GM12878 (cell line): Measurements from ENCODE around the gene CYP3A4. TPM values are rescaled to one million over a fixed set of nuclear protein-coding genes. Genes with fewer than 3 reads are reported as not detected.

Source experiments
- polyA plus RNA-seq, 11 experiments: library from polyadenylated mRNA; depleted of rRNA in 4 of 11; unstranded in 6 of 11; stranded (reverse) in 5 of 11; fragments of >200 nt; fragmentation: Nextera tagmentation in 4 of 11; fragmentation: Illumina TruSeq in 1 of 11; extraction: Ambion mirVana in 4 of 11; extraction: Trizol in 1 of 11; gene quantifications; 1 replicate in 1 of 11; 2 replicates in 10 of 11; pipeline versions ENCODE4 v1.2.1 to v1.2.3, GENCODE V29; 2011 to 2016; ENCODE audit warnings: inconsistent platforms in 2 of 11, missing spikeins in 2 of 11, low read depth in 1 of 11
- small RNA-seq: library from RNA; depleted of rRNA; stranded (forward); fragments of <200 nt; gene quantifications from one replicate; pipeline ENCODE3, GENCODE V24; 2014
- total RNA-seq, 4 experiments: library from RNA; depleted of rRNA in 3 of 4; stranded (reverse); fragments of >200 nt in 3 of 4; fragmentation: Illumina TruSeq in 1 of 4; extraction: Trizol in 1 of 4; gene quantifications; 2 replicates each; pipeline versions ENCODE4 v1.2.1 to v1.2.3, GENCODE V29; 2013 to 2021

CYP3A4 gene
- total and polyA plus RNA-seq, 10 of the 15 experiments (the other 5 are each of a cell fraction or from before 2014, with no cell fraction given) = 0.02 to 0.21 (median 0.04) TPM; not detected in 7

Small RNA genes lying within 50 kb of the gene (small RNA-seq; reads per million reads assigned to genes)
- not detected for gene CYP3A137P

Other genes starting within 250 kb of the CYP3A4 start
Only the 7 nearest of the 12 such genes appear.
- gene ZSCAN25, start 167.2 kb downstream of the CYP3A4 start, total RNA-seq (2014; rRNA removed) = 11.1 and 11.4 TPM in 2 replicates
- 8.0 and 8.3 TPM in 2 replicates for gene ZSCAN25, start 167.2 kb downstream of the CYP3A4 start, total RNA-seq (2014; rRNA removed; fragmentation: Illumina TruSeq; extraction: Trizol)
- 11.4 and 14.5 TPM in 2 replicates for gene ZSCAN25, start 167.2 kb downstream of the CYP3A4 start, total RNA-seq (2021)
- gene ZSCAN25, start 167.2 kb downstream of the CYP3A4 start, polyA plus RNA-seq (2011; rRNA removed) = 14.9 and 15.6 TPM in 2 replicates
- gene ZSCAN25, start 167.2 kb downstream of the CYP3A4 start, polyA plus RNA-seq (2014; fragmentation: Illumina TruSeq; extraction: Trizol) = 4.7 and 6.4 TPM in 2 replicates
- under 1 TPM; 0.79 to 0.98 TPM for gene ZSCAN25, start 167.2 kb downstream of the CYP3A4 start, polyA plus RNA-seq (2014; fragmentation: Nextera tagmentation; extraction: Ambion mirVana)
- 8.8 and 9.5 TPM in 2 replicates for gene ZSCAN25, start 167.2 kb downstream of the CYP3A4 start, polyA plus RNA-seq (2014; rRNA removed)
- 10 to 100 TPM in 1 of 2 experiments, 1 to 10 TPM in 1; 9.8 to 10.1 TPM for gene ZSCAN25, start 167.2 kb downstream of the CYP3A4 start, polyA plus RNA-seq (2016; fragmentation: Nextera tagmentation; extraction: Ambion mirVana)
- 0.06 TPM in 1 of 2 replicates, not detected in the other for gene CYP3A5, start 104.2 kb downstream of the CYP3A4 start, total RNA-seq (2014; rRNA removed)
- 0.22 TPM in 1 of 2 replicates, not detected in the other for gene CYP3A5, start 104.2 kb downstream of the CYP3A4 start, total RNA-seq (2014; rRNA removed; fragmentation: Illumina TruSeq; extraction: Trizol)
- gene CYP3A5, start 104.2 kb downstream of the CYP3A4 start, total RNA-seq (2021) = 0.27 TPM in 1 of 2 replicates, not detected in the other
- gene CYP3A5, start 104.2 kb downstream of the CYP3A4 start, polyA plus RNA-seq (2011; rRNA removed) = not detected in 2 replicates
- gene CYP3A5, start 104.2 kb downstream of the CYP3A4 start, polyA plus RNA-seq (2014; fragmentation: Illumina TruSeq; extraction: Trizol) = 0.06 and 0.33 TPM in 2 replicates
- under 1 TPM; 0.05 to 0.10 TPM for gene CYP3A5, start 104.2 kb downstream of the CYP3A4 start, polyA plus RNA-seq (2014; fragmentation: Nextera tagmentation; extraction: Ambion mirVana)
- gene CYP3A5, start 104.2 kb downstream of the CYP3A4 start, polyA plus RNA-seq (2014; rRNA removed) = 0.08 TPM in 2 replicates
- 1 to 10 TPM; 1.0 to 1.3 TPM for gene CYP3A5, start 104.2 kb downstream of the CYP3A4 start, polyA plus RNA-seq (2016; fragmentation: Nextera tagmentation; extraction: Ambion mirVana)
- gene CYP3A7, start 49.0 kb downstream of the CYP3A4 start, total RNA-seq (2014; rRNA removed) = 0.11 TPM in 1 of 2 replicates, not detected in the other
- gene CYP3A7, start 49.0 kb downstream of the CYP3A4 start, total RNA-seq (2014; rRNA removed; fragmentation: Illumina TruSeq; extraction: Trizol) = not detected in 2 replicates
- not detected in 2 replicates for gene CYP3A7, start 49.0 kb downstream of the CYP3A4 start, total RNA-seq (2021)
- gene CYP3A7, start 49.0 kb downstream of the CYP3A4 start, polyA plus RNA-seq (2011; rRNA removed) = 0.05 and 0.07 TPM in 2 replicates
- 0.06 TPM in 1 of 2 replicates, not detected in the other for gene CYP3A7, start 49.0 kb downstream of the CYP3A4 start, polyA plus RNA-seq (2014; fragmentation: Illumina TruSeq; extraction: Trizol)
- gene CYP3A7, start 49.0 kb downstream of the CYP3A4 start, polyA plus RNA-seq (2014; fragmentation: Nextera tagmentation; extraction: Ambion mirVana) = not detected
- not detected in 2 replicates for gene CYP3A7, start 49.0 kb downstream of the CYP3A4 start, polyA plus RNA-seq (2014; rRNA removed)
- gene CYP3A7, start 49.0 kb downstream of the CYP3A4 start, polyA plus RNA-seq (2016; fragmentation: Nextera tagmentation; extraction: Ambion mirVana) = not detected
- gene CYP3A43, start 43.8 kb upstream of the CYP3A4 start, total RNA-seq (2014; rRNA removed) = not detected in 2 replicates
- gene CYP3A43, start 43.8 kb upstream of the CYP3A4 start, total RNA-seq (2014; rRNA removed; fragmentation: Illumina TruSeq; extraction: Trizol) = not detected in 2 replicates
- not detected in 2 replicates for gene CYP3A43, start 43.8 kb upstream of the CYP3A4 start, total RNA-seq (2021)
- 0.14 TPM in 1 of 2 replicates, not detected in the other for gene CYP3A43, start 43.8 kb upstream of the CYP3A4 start, polyA plus RNA-seq (2011; rRNA removed)
- 0.19 TPM in 1 of 2 replicates, not detected in the other for gene CYP3A43, start 43.8 kb upstream of the CYP3A4 start, polyA plus RNA-seq (2014; fragmentation: Illumina TruSeq; extraction: Trizol)
- gene CYP3A43, start 43.8 kb upstream of the CYP3A4 start, polyA plus RNA-seq (2014; fragmentation: Nextera tagmentation; extraction: Ambion mirVana) = not detected
- gene CYP3A43, start 43.8 kb upstream of the CYP3A4 start, polyA plus RNA-seq (2014; rRNA removed) = not detected in 2 replicates
- not detected for gene CYP3A43, start 43.8 kb upstream of the CYP3A4 start, polyA plus RNA-seq (2016; fragmentation: Nextera tagmentation; extraction: Ambion mirVana)
- 0.22 and 0.34 TPM in 2 replicates for gene OR2AE1, start 92.8 kb upstream of the CYP3A4 start, total RNA-seq (2014; rRNA removed)
- gene OR2AE1, start 92.8 kb upstream of the CYP3A4 start, total RNA-seq (2014; rRNA removed; fragmentation: Illumina TruSeq; extraction: Trizol) = not detected in 2 replicates
- 0.21 TPM in 1 of 2 replicates, not detected in the other for gene OR2AE1, start 92.8 kb upstream of the CYP3A4 start, total RNA-seq (2021)
- gene OR2AE1, start 92.8 kb upstream of the CYP3A4 start, polyA plus RNA-seq (2011; rRNA removed) = 0.05 TPM in 1 of 2 replicates, not detected in the other
- 0.12 and 0.62 TPM in 2 replicates for gene OR2AE1, start 92.8 kb upstream of the CYP3A4 start, polyA plus RNA-seq (2014; fragmentation: Illumina TruSeq; extraction: Trizol)
- gene OR2AE1, start 92.8 kb upstream of the CYP3A4 start, polyA plus RNA-seq (2014; fragmentation: Nextera tagmentation; extraction: Ambion mirVana) = not detected
- gene OR2AE1, start 92.8 kb upstream of the CYP3A4 start, polyA plus RNA-seq (2014; rRNA removed) = not detected in 2 replicates
- gene OR2AE1, start 92.8 kb upstream of the CYP3A4 start, polyA plus RNA-seq (2016; fragmentation: Nextera tagmentation; extraction: Ambion mirVana) = under 1 TPM; 0.15 to 0.26 TPM
- gene TRIM4, start 135.3 kb upstream of the CYP3A4 start, total RNA-seq (2014; rRNA removed) = 18.0 and 18.4 TPM in 2 replicates
- 17.5 and 18.5 TPM in 2 replicates for gene TRIM4, start 135.3 kb upstream of the CYP3A4 start, total RNA-seq (2014; rRNA removed; fragmentation: Illumina TruSeq; extraction: Trizol)
- gene TRIM4, start 135.3 kb upstream of the CYP3A4 start, total RNA-seq (2021) = 19.5 and 19.8 TPM in 2 replicates
- 21.8 and 25.0 TPM in 2 replicates for gene TRIM4, start 135.3 kb upstream of the CYP3A4 start, polyA plus RNA-seq (2011; rRNA removed)
- gene TRIM4, start 135.3 kb upstream of the CYP3A4 start, polyA plus RNA-seq (2014; fragmentation: Illumina TruSeq; extraction: Trizol) = 20.4 and 20.8 TPM in 2 replicates
- 1 to 10 TPM; 4.8 to 6.0 TPM for gene TRIM4, start 135.3 kb upstream of the CYP3A4 start, polyA plus RNA-seq (2014; fragmentation: Nextera tagmentation; extraction: Ambion mirVana)
- gene TRIM4, start 135.3 kb upstream of the CYP3A4 start, polyA plus RNA-seq (2014; rRNA removed) = 14.2 and 15.5 TPM in 2 replicates
- gene TRIM4, start 135.3 kb upstream of the CYP3A4 start, polyA plus RNA-seq (2016; fragmentation: Nextera tagmentation; extraction: Ambion mirVana) = 10 to 100 TPM; 16.5 to 19.4 TPM
- not detected in 2 replicates for gene GJC3, start 145.4 kb upstream of the CYP3A4 start, total RNA-seq (2014; rRNA removed)
- gene GJC3, start 145.4 kb upstream of the CYP3A4 start, total RNA-seq (2014; rRNA removed; fragmentation: Illumina TruSeq; extraction: Trizol) = 0.18 TPM in 1 of 2 replicates, not detected in the other
- not detected in 2 replicates for gene GJC3, start 145.4 kb upstream of the CYP3A4 start, total RNA-seq (2021)
- gene GJC3, start 145.4 kb upstream of the CYP3A4 start, polyA plus RNA-seq (2011; rRNA removed) = not detected in 2 replicates
- 0.06 TPM in 1 of 2 replicates, not detected in the other for gene GJC3, start 145.4 kb upstream of the CYP3A4 start, polyA plus RNA-seq (2014; fragmentation: Illumina TruSeq; extraction: Trizol)
- gene GJC3, start 145.4 kb upstream of the CYP3A4 start, polyA plus RNA-seq (2014; fragmentation: Nextera tagmentation; extraction: Ambion mirVana) = not detected
- gene GJC3, start 145.4 kb upstream of the CYP3A4 start, polyA plus RNA-seq (2014; rRNA removed) = 0.06 and 0.20 TPM in 2 replicates
- gene GJC3, start 145.4 kb upstream of the CYP3A4 start, polyA plus RNA-seq (2016; fragmentation: Nextera tagmentation; extraction: Ambion mirVana) = under 1 TPM in 1 of 2 experiments, not detected in 1; 0.11 TPM